Spleen (tissue), 7 donors: Measurements from ENCODE around the gene USP13.

Experiments
- POLR2A ChIP-seq, 3 donors: fragments of 450-650 bp; IDR thresholded peaks; one replicate each; pipeline ENCODE4 v1.5.1; 2017; ENCODE audit warnings: antibody characterized with exemption in 3 of 3, mild to moderate bottlenecking in 1 of 3
- TF ChIP-seq, protein P1 (sequence below), 11 experiments: fragments of 200-600 bp in 7 of 11; fragments of 450-650 bp in 4 of 11; sonication (generic) in 4 of 11; IDR thresholded peaks in 8 of 11; conservative IDR thresholded peaks in 3 of 11; 1 replicate in 7 of 11; 2 replicates in 4 of 11; pipeline versions ENCODE4 v1.4.0 to v1.8.0; 2016 to 2021; ENCODE audit warnings: antibody characterized with exemption in 11 of 11, inconsistent platforms in 4 of 11, mild to moderate bottlenecking in 1 of 11
- donor health status: DM: no; HTN: no; CAD: no; lungs with moderate emphysema.
- donor health status: DM: no; HTN: no; CAD: no.
- donor health status: DM: no; HTN: no; CAD: no.

DNA sequence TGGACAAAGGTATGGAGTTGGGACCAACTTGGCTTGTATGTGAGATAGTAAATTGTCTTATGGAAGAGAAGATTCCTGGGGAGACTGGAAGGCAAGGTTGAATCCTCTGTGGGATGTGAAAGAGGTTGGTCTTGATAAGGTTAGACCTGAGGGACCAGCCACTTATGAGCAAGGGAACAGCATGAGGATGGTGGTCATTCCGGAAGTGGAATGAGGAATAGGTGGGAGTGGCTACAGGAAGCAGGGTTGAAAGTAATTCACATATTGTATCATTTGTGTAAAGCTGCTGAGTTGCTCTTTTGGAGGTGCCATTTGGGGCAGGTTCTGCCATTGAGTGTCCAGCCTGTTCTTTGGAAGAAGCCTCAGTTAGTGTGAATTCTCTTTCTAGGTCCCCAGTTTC lies 13.2 kb downstream of the USP13 start:
- TF ChIP-seq, protein P1, sequence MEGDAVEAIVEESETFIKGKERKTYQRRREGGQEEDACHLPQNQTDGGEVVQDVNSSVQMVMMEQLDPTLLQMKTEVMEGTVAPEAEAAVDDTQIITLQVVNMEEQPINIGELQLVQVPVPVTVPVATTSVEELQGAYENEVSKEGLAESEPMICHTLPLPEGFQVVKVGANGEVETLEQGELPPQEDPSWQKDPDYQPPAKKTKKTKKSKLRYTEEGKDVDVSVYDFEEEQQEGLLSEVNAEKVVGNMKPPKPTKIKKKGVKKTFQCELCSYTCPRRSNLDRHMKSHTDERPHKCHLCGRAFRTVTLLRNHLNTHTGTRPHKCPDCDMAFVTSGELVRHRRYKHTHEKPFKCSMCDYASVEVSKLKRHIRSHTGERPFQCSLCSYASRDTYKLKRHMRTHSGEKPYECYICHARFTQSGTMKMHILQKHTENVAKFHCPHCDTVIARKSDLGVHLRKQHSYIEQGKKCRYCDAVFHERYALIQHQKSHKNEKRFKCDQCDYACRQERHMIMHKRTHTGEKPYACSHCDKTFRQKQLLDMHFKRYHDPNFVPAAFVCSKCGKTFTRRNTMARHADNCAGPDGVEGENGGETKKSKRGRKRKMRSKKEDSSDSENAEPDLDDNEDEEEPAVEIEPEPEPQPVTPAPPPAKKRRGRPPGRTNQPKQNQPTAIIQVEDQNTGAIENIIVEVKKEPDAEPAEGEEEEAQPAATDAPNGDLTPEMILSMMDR (IDR thresholded peaks at IDR 0.05 in 8 of 11, conservative IDR thresholded peaks at IDR 0.05 in 3 of 11): no peak
- no peak for TF ChIP-seq POLR2A (IDR thresholded peaks at IDR 0.05)
